Testis (tissue), 3 donors: Measurements from ENCODE around the gene ANKS6. TPM values are rescaled to one million over a fixed set of nuclear protein-coding genes. Genes with fewer than 3 reads are reported as not detected.

ENCODE experiments used
- DNase-seq: peaks from one replicate; pipeline ENCODE4 v3.0.0-alpha.2; 2019
- H3K27ac ChIP-seq, 2 donors: fragments of 200-600 bp; sonication (generic); one replicate each; pipeline ENCODE4 v1.5.1; 2019
- H3K27me3 ChIP-seq: fragments of 200-600 bp; sonication (generic); one replicate; pipeline ENCODE4 v1.5.1; 2019
- H3K36me3 ChIP-seq: fragments of 200-600 bp; sonication (generic); one replicate; pipeline ENCODE4 v1.5.1; 2017; ENCODE audit warnings: low read depth; ENCODE audit errors: missing control alignments
- H3K4me1 ChIP-seq: fragments of 200-600 bp; sonication (generic); one replicate; pipeline ENCODE4 v1.5.1; 2019
- H3K4me3 ChIP-seq, 2 donors: fragments of 200-600 bp; sonication (generic); one replicate each; pipeline ENCODE4 v1.5.1; 2017 to 2019
- H3K9me3 ChIP-seq: fragments of 200-600 bp; sonication (generic); one replicate; pipeline ENCODE4 v1.5.1; 2017
- POLR2A ChIP-seq: fragments of 450-650 bp; IDR thresholded peaks from one replicate; pipeline ENCODE4 v1.6.1; 2017; ENCODE audit warnings: antibody characterized with exemption, mild to moderate bottlenecking, moderate library complexity
- WGBS, 2 donors: methylation state at CpG; one replicate each; pipeline ENCODE4 v1.1.5; 2018; 5-methylcytosine and 5-hydroxymethylcytosine counted together
- intact Hi-C: fragments of 100-400 bp; cut with DNase I; formaldehyde crosslinking; loops from one replicate; pipeline ENCODE4 v1.15.1; 2023; ENCODE audit warnings: low total_unique reads
- polyA plus RNA-seq: library from polyadenylated mRNA; stranded (reverse); fragments of 350-450 nt; fragmentation: Illumina TruSeq; extraction: RNeasy Lipid Tissue Mini Kit (QIAGEN cat#74804); gene quantifications from one replicate; pipeline ENCODE4 v1.2.3, GENCODE V29; 2014; ENCODE audit warnings: low read depth, low replicate concordance; ENCODE audit not compliant: insufficient read depth
- total RNA-seq, 2 donors: library from RNA; depleted of rRNA; stranded (reverse); fragments of >200 nt; gene quantifications; one replicate each; pipeline ENCODE4 v1.2.3, GENCODE V29; 2016
- TF ChIP-seq, protein P1 (sequence below), 3 experiments: fragments of 450-650 bp in 2 of 3; fragments of 200-600 bp in 1 of 3; sonication (generic) in 1 of 3; IDR thresholded peaks; one replicate each; pipeline ENCODE4 v1.5.1; 2016 to 2019; ENCODE audit warnings: antibody characterized with exemption in 3 of 3, mild to moderate bottlenecking in 2 of 3, moderate library complexity in 1 of 3

Gene ANKS6
- total and polyA plus RNA-seq, 3 donors from 2014 or later = 12.8 to 33.6 (median 24.2) TPM

DNA sequence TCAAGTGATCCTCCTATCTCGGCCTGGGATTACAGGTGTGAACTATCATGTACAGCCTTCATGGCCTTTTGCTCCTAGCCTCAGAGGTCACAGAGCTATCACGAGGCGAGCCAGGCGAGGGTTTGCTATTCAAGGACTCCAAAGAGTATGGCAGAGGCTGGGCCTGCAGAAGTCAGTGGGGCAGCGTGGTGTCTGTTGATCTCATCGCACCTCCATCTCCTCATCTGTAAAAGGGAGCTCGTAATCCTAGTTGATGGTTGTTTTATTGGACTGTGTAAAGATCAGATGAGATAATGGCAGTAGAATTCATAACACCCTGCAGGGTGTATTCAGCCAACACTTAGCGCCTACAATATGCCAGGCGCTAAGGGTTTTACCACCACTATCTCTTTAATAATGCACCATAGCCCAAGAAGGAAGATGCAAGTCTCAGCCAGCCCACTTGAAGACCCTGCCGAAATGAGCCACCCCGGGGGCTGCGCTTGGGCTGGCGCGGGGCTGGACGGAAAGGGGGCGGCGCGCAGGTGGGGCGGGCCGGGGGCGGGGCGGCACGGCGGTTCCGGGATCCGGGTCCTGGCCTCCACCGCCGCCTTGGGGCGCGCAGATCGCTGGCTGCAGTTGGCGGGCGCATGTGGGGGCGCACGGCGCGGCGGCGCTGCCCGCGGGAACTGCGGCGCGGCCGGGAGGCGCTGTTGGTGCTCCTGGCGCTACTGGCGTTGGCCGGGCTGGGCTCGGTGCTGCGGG is 10.9 kb upstream of the ANKS6 start, which contains the start of gene GALNT12:
Gene GALNT12, plus strand, starts transcription at position 601 of the 744 bp plus-strand sequence. Its CDS starts 29 bp downstream, at position 630.
- Histone ChIP-seq H3K27me3 (no peaks in the 10 kb centered on the region), H3K4me1 (no peaks in the 10 kb centered on the region), H3K27ac (no peak within 1 kb of the TSS), H3K9me3 (no peaks in the 10 kb centered on the region), H3K4me3 (peak within 1 kb of the TSS; percentile 42 to 47), H3K36me3 (no peaks in the 10 kb centered on the region)
- TF ChIP-seq, protein P1, sequence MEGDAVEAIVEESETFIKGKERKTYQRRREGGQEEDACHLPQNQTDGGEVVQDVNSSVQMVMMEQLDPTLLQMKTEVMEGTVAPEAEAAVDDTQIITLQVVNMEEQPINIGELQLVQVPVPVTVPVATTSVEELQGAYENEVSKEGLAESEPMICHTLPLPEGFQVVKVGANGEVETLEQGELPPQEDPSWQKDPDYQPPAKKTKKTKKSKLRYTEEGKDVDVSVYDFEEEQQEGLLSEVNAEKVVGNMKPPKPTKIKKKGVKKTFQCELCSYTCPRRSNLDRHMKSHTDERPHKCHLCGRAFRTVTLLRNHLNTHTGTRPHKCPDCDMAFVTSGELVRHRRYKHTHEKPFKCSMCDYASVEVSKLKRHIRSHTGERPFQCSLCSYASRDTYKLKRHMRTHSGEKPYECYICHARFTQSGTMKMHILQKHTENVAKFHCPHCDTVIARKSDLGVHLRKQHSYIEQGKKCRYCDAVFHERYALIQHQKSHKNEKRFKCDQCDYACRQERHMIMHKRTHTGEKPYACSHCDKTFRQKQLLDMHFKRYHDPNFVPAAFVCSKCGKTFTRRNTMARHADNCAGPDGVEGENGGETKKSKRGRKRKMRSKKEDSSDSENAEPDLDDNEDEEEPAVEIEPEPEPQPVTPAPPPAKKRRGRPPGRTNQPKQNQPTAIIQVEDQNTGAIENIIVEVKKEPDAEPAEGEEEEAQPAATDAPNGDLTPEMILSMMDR (IDR thresholded peaks at IDR 0.05) = no peak
- intact Hi-C loops = no loop called here
- no peak for DNase-seq
- WGBS, 2 donors = 9 to 39% methylated on average over 8 to 45 of the region's 51 CpGs

DNA sequence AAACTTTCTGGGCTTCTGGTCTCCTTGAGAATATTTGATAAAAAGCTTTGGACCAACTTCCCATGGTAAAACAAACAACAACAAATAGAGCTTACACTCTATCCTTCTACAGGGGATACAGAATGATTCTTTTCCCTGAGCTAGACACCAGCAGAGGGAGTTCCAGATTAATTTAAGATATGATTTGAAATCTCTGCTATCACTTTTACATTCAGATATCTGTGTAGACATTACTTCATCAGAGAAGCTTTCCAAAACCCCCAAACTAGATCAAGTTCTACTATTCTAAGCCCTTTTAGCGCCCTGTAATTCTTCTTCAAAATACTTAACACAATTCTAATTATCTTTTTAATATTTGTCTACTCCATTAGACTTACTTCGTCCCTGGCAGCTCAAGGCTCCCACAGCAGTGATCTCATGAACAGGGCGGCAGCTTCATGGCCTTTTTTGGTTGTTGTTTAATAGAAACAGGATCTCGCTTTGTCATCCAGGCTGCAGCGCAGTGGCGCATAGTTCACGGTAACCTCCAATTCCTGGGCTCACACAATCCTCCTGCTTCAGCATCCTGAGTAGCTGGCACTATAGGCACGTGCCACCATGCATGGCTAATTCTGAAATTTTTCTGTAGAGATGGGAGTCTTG is 10.2 kb upstream of the ANKS6 start:
- Histone ChIP-seq H3K27me3 (no peaks in the 10 kb centered on the region), H3K4me3 (no peak overlapping the region), H3K36me3 (no peaks in the 10 kb centered on the region), H3K27ac (no peak overlapping the region), H3K9me3 (no peaks in the 10 kb centered on the region), H3K4me1 (no peaks in the 10 kb centered on the region)
- TF ChIP-seq, protein P1 (IDR thresholded peaks at IDR 0.05) = no peak
- TF ChIP-seq POLR2A = no peak
- 71 to 78% methylated on average over 8 of the region's 8 CpGs for WGBS, 2 donors
- intact Hi-C loops = no loop called here
- DNase-seq = no peak

DNA sequence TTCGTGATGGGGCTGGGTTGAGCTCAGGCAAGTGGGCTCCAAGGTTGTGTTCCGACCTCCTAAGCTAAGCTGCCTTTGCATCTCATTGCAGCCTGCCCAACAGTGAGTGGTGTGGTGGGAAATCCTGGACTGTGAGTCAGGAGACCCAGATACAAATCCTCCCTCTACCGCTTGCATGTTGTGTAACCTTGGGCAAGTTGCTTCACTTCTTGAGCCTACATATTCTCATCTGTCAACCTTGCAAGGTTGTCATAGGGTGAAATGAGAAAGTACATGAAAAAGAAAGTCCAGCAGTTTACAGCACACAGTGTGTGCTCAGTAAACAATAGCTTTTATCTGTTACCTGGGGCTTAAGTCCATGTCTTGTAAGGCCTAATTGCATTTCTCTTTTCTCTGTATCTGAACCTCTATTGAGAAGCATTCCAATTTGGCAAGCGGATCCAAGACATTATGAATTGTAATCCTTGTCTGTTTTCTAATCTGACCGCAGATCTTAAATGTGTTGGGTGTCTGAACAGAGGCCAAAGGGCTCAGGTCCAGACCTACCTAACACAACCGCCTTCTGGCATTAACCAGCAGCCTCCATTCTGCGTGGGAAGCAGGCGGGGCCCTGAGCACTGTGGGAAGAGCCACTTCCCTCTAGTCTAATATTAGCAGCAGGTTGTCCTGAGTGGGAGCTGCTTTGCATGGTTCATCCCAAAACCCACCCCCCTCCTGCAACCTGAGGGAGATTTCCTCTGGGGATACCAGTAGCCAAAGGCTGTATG is 9.3 kb upstream of the ANKS6 start:
- Histone ChIP-seq H3K36me3 (no peaks in the 10 kb centered on the region), H3K4me1 (no peaks in the 10 kb centered on the region), H3K9me3 (no peaks in the 10 kb centered on the region), H3K27me3 (no peaks in the 10 kb centered on the region), H3K27ac (no peak overlapping the region), H3K4me3 (no peak overlapping the region)
- TF ChIP-seq POLR2A = no peak
- TF ChIP-seq, protein P1 (IDR thresholded peaks at IDR 0.05) = no peak
- WGBS, 2 donors = 84 to 85% methylated on average over 8 of the region's 8 CpGs
- intact Hi-C loops = no loop called here
- DNase-seq = no peak

- TF ChIP-seq, protein P1 (IDR thresholded peaks at IDR 0.05) = no peak
- Histone ChIP-seq H3K27me3 (no peaks in the 10 kb centered on the region), H3K27ac (no peak overlapping the region), H3K36me3 (no peaks in the 10 kb centered on the region), H3K4me3 (no peak overlapping the region), H3K4me1 (no peaks in the 10 kb centered on the region), H3K9me3 (no peaks in the 10 kb centered on the region)
- DNase-seq = no peak
- intact Hi-C loops = no loop called here
- WGBS, 2 donors = 40 to 59% methylated on average over 2 of the region's 2 CpGs
Observed at GRCh38 chr9:98804083-98804482, 7.7 kb upstream of the ANKS6 start.
